PC-3 (cell line): ENCODE measurements around the gene ATP1A2.

Experiments used
- CTCF ChIP-seq: fragments of 300-600 bp; sonication (generic); conservative IDR thresholded peaks from 2 replicates; pipeline ENCODE4 v1.5.1; 2017; ENCODE audit warnings: antibody characterized with exemption, low read depth, mild to moderate bottlenecking, low read length
- EZH2 ChIP-seq: fragments of 300-600 bp; sonication (generic); IDR thresholded peaks from one replicate; pipeline ENCODE4 v1.6.1; 2017; ENCODE audit warnings: antibody characterized with exemption, mild to moderate bottlenecking, low read length; ENCODE audit not compliant: unreplicated experiment
- EZH2phosphoT487 ChIP-seq: fragments of 300-600 bp; sonication (generic); IDR thresholded peaks from 2 replicates; pipeline ENCODE4 v1.6.1; 2018; ENCODE audit warnings: mild to moderate bottlenecking, antibody characterized with exemption, low read length, borderline replicate concordance

GRCh38 chr1:160084771-160085321 lies 30.7 kb upstream of the ATP1A2 start:
- TF ChIP-seq CTCF (no peak), EZH2phosphoT487 (no peak), EZH2 (no peak)
